H1 (cell line): ENCODE measurements around the gene ODF4. TPM values are rescaled to one million over a fixed set of nuclear protein-coding genes. Genes with fewer than 3 reads are reported as not detected.

Experiments
- CTCF ChIA-PET: fragments of 300-600 bp; sonication (Branson Sonifier 250); formaldehyde crosslinking; loops from one replicate; lab custom pipeline; 2021; ENCODE audit not compliant: partially characterized antibody; lab: Charles Lee
- POLR2A ChIA-PET: fragments of 300-600 bp; sonication (Branson Sonifier 250); formaldehyde crosslinking; loops from one replicate; lab custom pipeline; 2021; ENCODE audit warnings: inconsistent platforms; ENCODE audit not compliant: partially characterized antibody; lab: Charles Lee
- DNase-seq, 2 experiments: peaks; one replicate each; pipeline versions ENCODE4 v3.0.0 to v3.0.0-alpha.2; 2010 to 2022; ENCODE audit warnings: low spot score in 2 of 2, low read depth in 1 of 2, mixed read lengths in 1 of 2
- FAIRE-seq: peaks from 2 replicates; lab custom pipeline; 2011; peaks lifted over from hg19 to GRCh38; lab: Jason Lieb, UNC
- H2AFZ ChIP-seq: 2 replicates; pipeline ENCODE4 v1.8.1; 2012; ENCODE audit warnings: low read length, inconsistent platforms
- H2AK5ac ChIP-seq: 2 replicates; pipeline ENCODE4 v1.6.1; 2013; ENCODE audit warnings: low read depth, low read length
- H2BK120ac ChIP-seq: replicated peaks from 2 replicates; pipeline ENCODE3; 2013; ENCODE audit warnings: low read depth, low read length, inconsistent platforms
- H2BK12ac ChIP-seq: 2 replicates; pipeline ENCODE4 v1.6.1; 2013; ENCODE audit warnings: low read depth, low read length
- H2BK15ac ChIP-seq: 2 replicates; pipeline ENCODE4 v1.6.1; 2013; ENCODE audit warnings: low read length
- H2BK20ac ChIP-seq: 2 replicates; pipeline ENCODE4 v1.6.1; 2013; ENCODE audit warnings: low read length
- H2BK5ac ChIP-seq: 2 replicates; pipeline ENCODE4 v1.6.1; 2013; ENCODE audit warnings: low read depth, low read length
- H3K14ac ChIP-seq: 2 replicates; pipeline ENCODE4 v1.6.1; 2013; ENCODE audit warnings: inconsistent platforms; ENCODE audit not compliant: insufficient read length
- H3K18ac ChIP-seq: 2 replicates; pipeline ENCODE4 v1.6.1; 2013; ENCODE audit warnings: low read length; ENCODE audit errors: extremely low read depth
- H3K23ac ChIP-seq: 2 replicates; pipeline ENCODE4 v1.6.1; 2013; ENCODE audit warnings: inconsistent platforms; ENCODE audit not compliant: insufficient read length
- H3K23me2 ChIP-seq: 2 replicates; pipeline ENCODE4 v1.6.1; 2013; ENCODE audit warnings: low read depth, low read length
- H3K27ac ChIP-seq: 2 replicates; pipeline ENCODE4 v1.6.1; 2011; ENCODE audit warnings: low read depth, low read length, inconsistent platforms
- H3K27me3 ChIP-seq, 4 experiments: replicated peaks in 1 of 4; 1 replicate in 1 of 4; 2 replicates in 3 of 4; pipeline versions ENCODE4 v1.6.1 to v1.8.1; 2011 to 2013; ENCODE audit warnings: low read length in 3 of 4, mild to moderate bottlenecking in 3 of 4, inconsistent platforms in 2 of 4, mixed read lengths in 2 of 4, moderate library complexity in 1 of 4; ENCODE audit not compliant: control insufficient read depth in 3 of 4, insufficient read depth in 3 of 4; ENCODE audit errors: extremely low read depth in 1 of 4
- H3K36me3 ChIP-seq, 4 experiments: 2 replicates each; pipeline versions ENCODE4 v1.6.1 to v1.8.1; 2011 to 2013; ENCODE audit warnings: mild to moderate bottlenecking in 4 of 4, low read length in 3 of 4, moderate library complexity in 2 of 4, control low read depth in 1 of 4, inconsistent platforms in 1 of 4; ENCODE audit not compliant: insufficient read depth in 4 of 4, control insufficient read depth in 2 of 4
- H3K4ac ChIP-seq: replicated peaks from 2 replicates; pipeline ENCODE3; 2013; ENCODE audit warnings: low read length, low read depth, mixed read lengths, inconsistent platforms; ENCODE audit not compliant: insufficient read length
- H3K4me1 ChIP-seq, 4 experiments: replicated peaks in 1 of 4; 1 replicate in 1 of 4; 2 replicates in 3 of 4; pipeline versions ENCODE4 v1.6.1 to v1.8.1; 2011 to 2013; ENCODE audit warnings: low read length in 3 of 4, inconsistent platforms in 2 of 4, mixed read lengths in 1 of 4; ENCODE audit not compliant: insufficient read depth in 4 of 4, control insufficient read depth in 3 of 4
- H3K4me2 ChIP-seq, 2 experiments: 2 replicates each; pipeline versions ENCODE4 v1.6.1 to v1.8.1; 2011 to 2013; ENCODE audit warnings: low read depth in 2 of 2, low read length in 2 of 2, control low read depth in 1 of 2, inconsistent platforms in 1 of 2, mild to moderate bottlenecking in 1 of 2; ENCODE audit not compliant: insufficient read depth in 1 of 2
- H3K4me3 ChIP-seq, 4 experiments: fragments of 200-600, 300-600 bp in 1 of 4; sonication (generic), shearing (Covaris generic), sonication (Bioruptor Twin) in 1 of 4; 2 replicates each; pipeline versions ENCODE4 v1.5.1 to v1.8.1; 2011 to 2016; ENCODE audit warnings: low read length in 4 of 4, low read depth in 3 of 4, control low read depth in 2 of 4, inconsistent platforms in 2 of 4, mild to moderate bottlenecking in 2 of 4, mixed read lengths in 1 of 4, moderate library complexity in 1 of 4; ENCODE audit not compliant: insufficient read depth in 2 of 4; ENCODE audit errors: extremely low read depth in 1 of 4
- H3K56ac ChIP-seq: replicated peaks from 2 replicates; pipeline ENCODE3; 2013; ENCODE audit warnings: low read depth, mild to moderate bottlenecking, mixed read lengths, low read length, inconsistent platforms; ENCODE audit not compliant: insufficient read length
- H3K79me1 ChIP-seq: 2 replicates; pipeline ENCODE4 v1.6.1; 2013; ENCODE audit warnings: low read depth, low read length, control low read depth
- H3K79me2 ChIP-seq, 2 experiments: 2 replicates each; pipeline versions ENCODE4 v1.6.1 to v1.8.1; 2012 to 2013; ENCODE audit warnings: low read length in 2 of 2, mild to moderate bottlenecking in 2 of 2, inconsistent platforms in 1 of 2; ENCODE audit not compliant: insufficient read depth in 2 of 2, control insufficient read depth in 1 of 2
- H3K9ac ChIP-seq, 4 experiments: replicated peaks in 1 of 4; 1 replicate in 1 of 4; 2 replicates in 3 of 4; pipeline versions ENCODE4 v1.6.1 to v1.8.1; 2011 to 2013; ENCODE audit warnings: low read depth in 3 of 4, low read length in 3 of 4, control low read depth in 2 of 4, mild to moderate bottlenecking in 2 of 4, moderate library complexity in 2 of 4, inconsistent platforms in 1 of 4; ENCODE audit errors: extremely low read depth in 1 of 4
- H3K9me3 ChIP-seq, 2 experiments: 2 replicates each; pipeline versions ENCODE4 v1.6.1 to v1.8.1; 2012 to 2013; ENCODE audit warnings: mild to moderate bottlenecking in 2 of 2, moderate library complexity in 2 of 2, control low read depth in 1 of 2, inconsistent platforms in 1 of 2, low read depth in 1 of 2, low read length in 1 of 2, mixed read lengths in 1 of 2; ENCODE audit not compliant: insufficient read depth in 2 of 2
- H4K20me1 ChIP-seq, 2 experiments: replicated peaks in 1 of 2; 2 replicates each; pipeline versions ENCODE3 to v1.8.1; 2011 to 2013; ENCODE audit warnings: inconsistent platforms in 2 of 2, low read length in 2 of 2, mild to moderate bottlenecking in 1 of 2; ENCODE audit not compliant: insufficient read depth in 2 of 2, control insufficient read depth in 1 of 2
- H4K5ac ChIP-seq: 2 replicates; pipeline ENCODE4 v1.6.1; 2013; ENCODE audit warnings: low read length, low read depth, mixed read lengths, inconsistent platforms; ENCODE audit not compliant: insufficient read length
- H4K8ac ChIP-seq: 2 replicates; pipeline ENCODE4 v1.8.0; 2013; ENCODE audit warnings: mild to moderate bottlenecking, moderate library complexity, low read length, inconsistent platforms; ENCODE audit not compliant: insufficient read depth; ENCODE audit errors: extremely low read depth
- H4K91ac ChIP-seq: replicated peaks from 2 replicates; pipeline ENCODE3; 2013; ENCODE audit warnings: low read length, mixed read lengths, inconsistent platforms; ENCODE audit not compliant: insufficient read length
- ATF2 ChIP-seq: IDR thresholded peaks from 2 replicates; pipeline ENCODE4 v1.6.1; 2012; ENCODE audit warnings: low read length, inconsistent platforms
- CEBPB ChIP-seq: IDR thresholded peaks from 2 replicates; pipeline ENCODE4 v1.6.1; 2012; ENCODE audit warnings: low read depth, low read length
- E2F6 ChIP-seq: IDR thresholded peaks from 2 replicates; pipeline ENCODE4 v1.6.1; 2012; ENCODE audit warnings: inconsistent platforms
- MAFK ChIP-seq: IDR thresholded peaks from 2 replicates; pipeline ENCODE4 v1.6.1; 2012; ENCODE audit warnings: low read depth, mild to moderate bottlenecking, improper control_type of control experiment, low read length
- RBBP5 ChIP-seq: IDR thresholded peaks from 2 replicates; pipeline ENCODE4 v1.7.1; 2012; ENCODE audit warnings: low read depth, mild to moderate bottlenecking, inconsistent platforms, low read length, moderate library complexity, borderline replicate concordance
- SP2 ChIP-seq: IDR thresholded peaks from 2 replicates; pipeline ENCODE4 v1.6.1; 2012; ENCODE audit warnings: mild to moderate bottlenecking, low read length, inconsistent platforms
- USF2 ChIP-seq: IDR thresholded peaks from 2 replicates; pipeline ENCODE4 v1.6.1; 2011; ENCODE audit warnings: low read length, improper control_type of control experiment
- WGBS, 2 experiments: shearing (Covaris generic) in 1 of 2; methylation state at CpG; one replicate each; pipeline versions ENCODE4 v1.1.6 to v1.1.7; 2013 to 2015; ENCODE audit warnings: low lambda C conversion rate in 2 of 2, mixed read lengths in 2 of 2, inconsistent platforms in 1 of 2, low coverage in 1 of 2, missing lambda C conversion rate in 1 of 2; ENCODE audit not compliant: insufficient replicate concordance in 2 of 2, insufficient coverage in 1 of 2, insufficient read length in 1 of 2; ENCODE audit errors: extremely low coverage in 1 of 2, missing lambda C conversion rate in 1 of 2; 5-methylcytosine and 5-hydroxymethylcytosine counted together
- polyA plus RNA-seq, 7 experiments: library from polyadenylated mRNA; depleted of rRNA in 3 of 7; stranded (reverse) in 5 of 7; unstranded in 2 of 7; fragments of >200 nt in 5 of 7; fragments of 200-250 nt in 2 of 7; gene quantifications; 1 replicate in 5 of 7; 2 replicates in 1 of 7; 4 replicates in 1 of 7; pipeline versions ENCODE4 v1.2.1 to v1.2.3, GENCODE V29; 2011 to 2013; ENCODE audit warnings: missing spikeins in 2 of 7, mixed read lengths in 2 of 7
- total RNA-seq: library from RNA; stranded (reverse); fragmentation: NEBNext Ultra II Directional; extraction: Animal tissue kit (Norgen Biotek cat#: 25700); gene quantifications from 2 replicates; pipeline ENCODE4 v1.2.1, GENCODE V29; 2021

Gene ODF4
- total and polyA plus RNA-seq, 2 of the 8 experiments (the other 6 are each of a cell fraction or from before 2014, with no cell fraction given), result not detected

GRCh38 chr17:8318010-8318935 is 21.4 kb upstream of the ODF4 start:
- Histone ChIP-seq H2BK5ac (no peak overlapping the region), H3K4me2 (no peak overlapping the region), H2AFZ (no peak overlapping the region), H3K79me1 (no peaks in the 10 kb centered on the region), H3K23ac (no peak overlapping the region), H3K4me3 (no peak overlapping the region), H2BK120ac (no peak overlapping the region), H4K5ac (no peak overlapping the region), H3K27me3 (peaks cover 3 to 30% (median 23%) of the 10 kb centered on the region in 4 experiments), H3K14ac (no peak overlapping the region), H4K20me1 (no peaks in the 10 kb centered on the region), H4K91ac (no peak overlapping the region), H3K23me2 (peaks cover 14% of the 10 kb centered on the region), H4K8ac (no peak overlapping the region), H3K9ac (no peak overlapping the region), H3K18ac (no peak overlapping the region), H2AK5ac (no peak overlapping the region), H2BK15ac (0 out of 2 replicates have a peak overlapping the region, but pooled peaks have one; percentile 1), H3K36me3 (no peaks in the 10 kb centered on the region), H3K4ac (no peak overlapping the region), H2BK12ac (no peak overlapping the region), H3K56ac (no peak overlapping the region), H3K27ac (no peak overlapping the region), H3K4me1 (peaks cover 0 to 16% (median 4%) of the 10 kb centered on the region in 4 experiments; a peak in 5 of 7 replicates), H2BK20ac (no peak overlapping the region), H3K9me3 (no peaks in the 10 kb centered on the region), H3K79me2 (no peaks in the 10 kb centered on the region)
- FAIRE-seq (no peak), DNase-seq (no peak)
- 82% methylated on average over 20 of the region's 24 CpGs; no CpG with 5 or more reads in 1 of the 2 experiments for WGBS, 2 experiments
- ChIA-PET CTCF (interaction anchor here (1.0 to 2.3 kb wide), 6 partner anchors 7 to 58 kb away, joined by 3 to 9 read pairs (median 4); partner anchors contain the start of genes KRABD2 and SLC25A35), POLR2A (interaction anchor here (0.9 to 3.6 kb wide), 7 partner anchors 8 to 97 kb away, joined by 3 to 24 read pairs (median 3); partner anchors contain the start of genes CTC1, KRABD2 and RANGRF)
- TF ChIP-seq E2F6, result no peak
- no peak for TF ChIP-seq MAFK
- no peak for TF ChIP-seq RBBP5
- no peak for TF ChIP-seq CEBPB
- no peak for TF ChIP-seq USF2
- TF ChIP-seq SP2, result no peak
- no peak for TF ChIP-seq ATF2
